Ovary (tissue), 9 donors: ENCODE data around the gene DISC1. TPM values are rescaled to one million over a fixed set of nuclear protein-coding genes. Genes with fewer than 3 reads are reported as not detected.
"Not testable (repeated sequence)": the region's sequence is repeated elsewhere in the genome, so short reads cannot be mapped to it uniquely, and the experiment has no call there.

Experiments used
- DNase-seq, 5 donors: peaks; one replicate each; pipeline ENCODE4 v3.0.0-alpha.2; 2019 to 2020
- H3K27ac ChIP-seq, 2 donors: fragments of 200-600 bp; one replicate each; pipeline versions ENCODE4 v1.5.1 to v1.8.0; 2019 to 2022
- H3K27me3 ChIP-seq: fragments of 200-600 bp; one replicate; pipeline ENCODE4 v1.8.0; 2022
- H3K36me3 ChIP-seq: fragments of 200-600 bp; sonication (generic); one replicate; pipeline ENCODE4 v1.5.1; 2019
- H3K4me1 ChIP-seq: one replicate; pipeline ENCODE4 v1.8.1; 2013; ENCODE audit warnings: mild to moderate bottlenecking, moderate library complexity; ENCODE audit not compliant: insufficient read depth
- H3K4me3 ChIP-seq: fragments of 200-600 bp; sonication (generic); one replicate; pipeline ENCODE4 v1.5.1; 2017
- H3K9me3 ChIP-seq, 2 donors: fragments of 200-600 bp in 1 of 2; sonication (generic) in 1 of 2; one replicate each; pipeline versions ENCODE4 v1.5.1 to v1.8.1; 2013 to 2019; ENCODE audit warnings: mild to moderate bottlenecking in 1 of 2, moderate library complexity in 1 of 2
- EP300 ChIP-seq: sonication (generic); formaldehyde crosslinking; IDR thresholded peaks from one replicate; pipeline ENCODE4 v1.6.1; 2017; ENCODE audit warnings: antibody characterized with exemption
- POLR2A ChIP-seq: fragments of 450-650 bp; IDR thresholded peaks from one replicate; pipeline ENCODE4 v1.6.1; 2017; ENCODE audit warnings: antibody characterized with exemption, mild to moderate bottlenecking, moderate library complexity
- WGBS, 3 donors: extraction: QIAGEN DNeasy Blood & Tissue Kit in 1 of 3; methylation state at CpG; one replicate each; pipeline versions ENCODE4 v1.1.5 to v1.1.7; 2013 to 2017; 5-methylcytosine and 5-hydroxymethylcytosine counted together
- intact Hi-C, 4 donors: fragments of 100-400 bp; cut with DNase I; formaldehyde crosslinking; loops; one replicate each; pipeline versions ENCODE4 v1.11.0 to v1.15.1; 2022 to 2023
- polyA plus RNA-seq, 2 donors: library from polyadenylated mRNA; stranded (reverse); fragments of 200-250 nt in 1 of 2; fragments of 350-450 nt in 1 of 2; fragmentation: Illumina TruSeq in 1 of 2; extraction: RNeasy Lipid Tissue Mini Kit (QIAGEN cat#74804) in 1 of 2; gene quantifications; one replicate each; pipeline ENCODE4 v1.2.3, GENCODE V29; 2013 to 2014
- total RNA-seq, 7 donors: library from RNA; depleted of rRNA in 2 of 7; stranded (reverse); fragments of >200 nt in 2 of 7; fragmentation: NEBNext Ultra II Directional in 3 of 7; extraction: Animal tissue kit (Norgen Biotek cat#: 25700) in 3 of 7; gene quantifications; one replicate each; pipeline versions ENCODE4 v1.1.0 to v1.2.4, GENCODE V29; 2016 to 2023
- TF ChIP-seq, protein P1 (sequence below), 3 donors: fragments of 450-650 bp in 2 of 3; fragments of 200-600 bp in 1 of 3; IDR thresholded peaks; one replicate each; pipeline versions ENCODE4 v1.5.1 to v1.8.0; 2016 to 2022; ENCODE audit warnings: antibody characterized with exemption in 3 of 3, mild to moderate bottlenecking in 1 of 3
- donor health status: DM: no; HTN: no; CAD: no; lungs with moderate emphysema.
- donor health status: DM: no; HTN: no; CAD: no.
- donor health status: Bipolar disorder and iron deficiency.
- donor health status: DM: yes; HTN: yes; CAD: no.
- donor health status: DM: no; HTN: no; CAD: no.
- donor health status: DM: yes; HTN: yes; CAD: no.

Gene DISC1
- total and polyA plus RNA-seq, 9 donors: 3.0 to 24.3 (median 13.0) TPM

DNA sequence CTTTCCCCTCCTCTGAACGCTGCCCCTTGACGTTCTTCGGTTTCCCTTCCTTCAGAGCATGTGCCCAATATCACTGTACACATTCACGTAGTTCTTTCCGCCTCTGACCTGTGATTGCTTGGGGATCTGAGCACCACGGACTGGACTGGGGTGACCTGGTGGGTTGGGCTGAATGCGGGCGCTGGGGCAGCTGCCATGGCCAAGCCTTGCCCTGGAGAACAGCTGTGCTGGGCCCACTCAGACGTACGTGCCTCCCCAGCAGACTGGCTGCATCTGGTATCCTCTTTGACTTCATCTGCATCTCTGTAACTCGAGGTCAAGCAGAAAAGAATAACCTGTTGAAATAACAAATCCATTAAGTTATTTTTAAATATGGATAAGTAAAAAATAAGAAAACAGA is 35.1 kb upstream of the DISC1 start:
- H3K4me3 ChIP-seq: no peak overlapping the region
- TF ChIP-seq EP300 (no peak), POLR2A (no peak)
- TF ChIP-seq, protein P1, sequence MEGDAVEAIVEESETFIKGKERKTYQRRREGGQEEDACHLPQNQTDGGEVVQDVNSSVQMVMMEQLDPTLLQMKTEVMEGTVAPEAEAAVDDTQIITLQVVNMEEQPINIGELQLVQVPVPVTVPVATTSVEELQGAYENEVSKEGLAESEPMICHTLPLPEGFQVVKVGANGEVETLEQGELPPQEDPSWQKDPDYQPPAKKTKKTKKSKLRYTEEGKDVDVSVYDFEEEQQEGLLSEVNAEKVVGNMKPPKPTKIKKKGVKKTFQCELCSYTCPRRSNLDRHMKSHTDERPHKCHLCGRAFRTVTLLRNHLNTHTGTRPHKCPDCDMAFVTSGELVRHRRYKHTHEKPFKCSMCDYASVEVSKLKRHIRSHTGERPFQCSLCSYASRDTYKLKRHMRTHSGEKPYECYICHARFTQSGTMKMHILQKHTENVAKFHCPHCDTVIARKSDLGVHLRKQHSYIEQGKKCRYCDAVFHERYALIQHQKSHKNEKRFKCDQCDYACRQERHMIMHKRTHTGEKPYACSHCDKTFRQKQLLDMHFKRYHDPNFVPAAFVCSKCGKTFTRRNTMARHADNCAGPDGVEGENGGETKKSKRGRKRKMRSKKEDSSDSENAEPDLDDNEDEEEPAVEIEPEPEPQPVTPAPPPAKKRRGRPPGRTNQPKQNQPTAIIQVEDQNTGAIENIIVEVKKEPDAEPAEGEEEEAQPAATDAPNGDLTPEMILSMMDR (IDR thresholded peaks at IDR 0.05): no peak
- DNase-seq: no peak
- WGBS, 3 donors: 47 to 78% (median 58%) methylated on average over 11 of the region's 11 CpGs
- peaks cover 1% of the 10 kb centered on the region for H3K4me1 ChIP-seq
- no peak overlapping the region for H3K27ac ChIP-seq
- intact Hi-C loops: loop anchor here in 1 of 4 donors (5.0 kb wide), 1 partner anchor 234 kb away; no protein-coding TSS in a partner anchor
- no peaks in the 10 kb centered on the region for H3K9me3 ChIP-seq
- H3K36me3 ChIP-seq: no peaks in the 10 kb centered on the region
- no peaks in the 10 kb centered on the region for H3K27me3 ChIP-seq

DNA sequence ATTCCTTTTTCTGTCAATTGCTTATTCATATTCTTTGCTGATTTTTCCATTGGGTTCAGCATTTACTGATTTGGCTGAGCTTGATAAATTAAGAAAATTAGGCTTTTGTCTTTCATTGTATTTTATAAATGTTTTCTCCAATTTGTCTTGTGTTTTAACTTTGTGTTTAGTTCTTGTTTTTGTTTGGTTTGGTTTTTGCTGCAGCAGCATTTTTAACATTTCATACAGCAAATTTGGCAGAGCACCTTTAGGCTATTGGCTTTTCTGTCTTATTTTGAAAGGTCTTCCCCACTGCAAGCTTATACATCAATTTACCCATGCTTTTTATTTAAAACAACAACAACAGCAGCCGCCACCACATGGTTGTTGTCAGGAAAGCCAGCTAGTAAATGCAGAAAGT is 33.8 kb upstream of the DISC1 start:
- H3K9me3 ChIP-seq: no peaks in the 10 kb centered on the region
- intact Hi-C loops: loop anchor here in 1 of 4 donors (5.0 kb wide), 1 partner anchor 236 kb away; no protein-coding TSS in a partner anchor
- 59 to 82% (median 62%) methylated on average over 1 of the region's 1 CpG for WGBS, 3 donors
- H3K27me3 ChIP-seq: no peaks in the 10 kb centered on the region
- DNase-seq: no peak
- H3K36me3 ChIP-seq: no peaks in the 10 kb centered on the region
- no peak overlapping the region for H3K4me3 ChIP-seq
- peaks cover 1% of the 10 kb centered on the region for H3K4me1 ChIP-seq
- TF ChIP-seq, protein P1 (IDR thresholded peaks at IDR 0.05): no peak
- TF ChIP-seq EP300 (no peak), POLR2A (no peak)
- H3K27ac ChIP-seq: no peak overlapping the region

DNA sequence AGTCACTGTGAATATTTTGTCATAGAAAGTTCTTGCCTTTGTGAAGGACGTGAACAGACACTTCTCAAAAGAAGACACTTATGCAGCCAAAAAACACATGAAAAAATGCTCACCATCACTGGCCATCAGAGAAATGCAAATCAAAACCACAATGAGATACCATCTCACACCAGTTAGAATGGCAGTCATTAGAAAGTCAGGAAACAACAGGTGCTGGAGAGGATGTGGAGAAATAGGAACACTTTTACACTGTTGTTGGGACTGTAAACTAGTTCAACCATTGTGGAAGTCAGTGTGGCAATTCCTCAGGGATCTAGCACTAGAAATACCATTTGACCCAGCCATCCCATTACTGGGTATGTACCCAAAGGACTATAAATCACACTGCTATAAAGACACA is 33.3 kb upstream of the DISC1 start:
- H3K27ac ChIP-seq, H3K27me3 ChIP-seq, H3K4me3 ChIP-seq, H3K9me3 ChIP-seq, H3K4me1 ChIP-seq, H3K36me3 ChIP-seq, DNase-seq: not testable (repeated sequence)
- 63 to 89% (median 86%) methylated on average over 1 of the region's 1 CpG for WGBS, 3 donors
- intact Hi-C loops: loop anchor here in 1 of 4 donors (5.0 kb wide), 1 partner anchor 236 kb away; no protein-coding TSS in a partner anchor

DNA sequence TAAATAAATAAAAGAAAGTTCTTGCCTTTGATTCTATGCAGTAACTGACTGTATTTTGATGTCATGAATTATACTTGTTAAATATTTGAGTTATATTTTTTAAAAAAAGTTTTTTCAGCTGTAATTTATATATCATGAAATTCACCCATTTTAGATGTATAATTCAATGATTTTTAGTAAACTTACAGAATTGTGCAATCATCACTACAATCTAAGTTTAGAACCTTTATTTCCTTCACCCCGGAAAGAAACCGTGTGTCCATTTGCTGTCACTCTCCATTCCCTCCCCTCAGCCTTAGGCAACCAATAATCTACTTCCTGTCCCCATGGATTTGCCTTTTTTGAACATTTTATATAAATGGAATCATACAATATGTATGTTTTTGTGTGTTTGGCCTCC is 32.5 kb upstream of the DISC1 start:
- Histone ChIP-seq H3K4me3 (no peak overlapping the region), H3K27ac (no peak overlapping the region), H3K4me1 (peaks cover 1% of the 10 kb centered on the region), H3K27me3 (no peaks in the 10 kb centered on the region), H3K9me3 (no peaks in the 10 kb centered on the region), H3K36me3 (no peaks in the 10 kb centered on the region)
- TF ChIP-seq POLR2A (no peak), EP300 (no peak)
- TF ChIP-seq, protein P1 (IDR thresholded peaks at IDR 0.05): no peak
- DNase-seq: no peak
- intact Hi-C loops: loop anchor here in 1 of 4 donors (5.0 kb wide), 1 partner anchor 237 kb away; no protein-coding TSS in a partner anchor
- 45 to 95% (median 67%) methylated on average over 2 of the region's 2 CpGs for WGBS, 3 donors

DNA sequence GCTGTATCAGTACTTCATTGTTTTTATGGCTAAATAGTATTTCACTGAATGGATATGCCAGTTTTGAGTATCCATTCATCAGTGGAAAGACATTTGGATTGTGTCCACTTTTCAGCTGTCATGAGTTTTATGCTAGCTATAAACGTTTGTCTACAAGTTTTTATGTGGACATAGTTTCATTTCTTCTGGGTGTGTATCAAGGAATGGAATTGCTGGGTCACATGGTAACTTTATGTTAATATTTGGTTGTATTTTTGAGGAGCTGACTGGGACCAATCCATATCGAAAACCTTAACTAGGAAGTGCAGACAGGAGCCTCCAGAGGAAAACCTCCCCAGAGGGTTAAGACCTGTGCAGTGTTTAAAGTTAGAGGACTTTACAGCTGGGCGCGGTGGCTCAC is 31.8 kb upstream of the DISC1 start:
- TF ChIP-seq, protein P1 (IDR thresholded peaks at IDR 0.05): no peak
- TF ChIP-seq POLR2A: no peak
- TF ChIP-seq EP300: no peak
- no peaks in the 10 kb centered on the region for H3K27me3 ChIP-seq
- peaks cover 1% of the 10 kb centered on the region for H3K4me1 ChIP-seq
- 86 to 92% (median 90%) methylated on average over 4 of the region's 4 CpGs for WGBS, 3 donors
- no peak overlapping the region for H3K4me3 ChIP-seq
- no peak for DNase-seq
- intact Hi-C loops: loop anchor here in 1 of 4 donors (5.0 kb wide), 1 partner anchor 237 kb away; no protein-coding TSS in a partner anchor
- H3K36me3 ChIP-seq: no peaks in the 10 kb centered on the region
- no peak overlapping the region for H3K27ac ChIP-seq
- H3K9me3 ChIP-seq: no peaks in the 10 kb centered on the region
